ENCODE measurements around the gene CDYL2.

The CDYL2 gene

GRCh38 chr16:80674884-80675283 lies 129.5 kb downstream of the CDYL2 start:
- TF ChIP-seq, protein P1, sequence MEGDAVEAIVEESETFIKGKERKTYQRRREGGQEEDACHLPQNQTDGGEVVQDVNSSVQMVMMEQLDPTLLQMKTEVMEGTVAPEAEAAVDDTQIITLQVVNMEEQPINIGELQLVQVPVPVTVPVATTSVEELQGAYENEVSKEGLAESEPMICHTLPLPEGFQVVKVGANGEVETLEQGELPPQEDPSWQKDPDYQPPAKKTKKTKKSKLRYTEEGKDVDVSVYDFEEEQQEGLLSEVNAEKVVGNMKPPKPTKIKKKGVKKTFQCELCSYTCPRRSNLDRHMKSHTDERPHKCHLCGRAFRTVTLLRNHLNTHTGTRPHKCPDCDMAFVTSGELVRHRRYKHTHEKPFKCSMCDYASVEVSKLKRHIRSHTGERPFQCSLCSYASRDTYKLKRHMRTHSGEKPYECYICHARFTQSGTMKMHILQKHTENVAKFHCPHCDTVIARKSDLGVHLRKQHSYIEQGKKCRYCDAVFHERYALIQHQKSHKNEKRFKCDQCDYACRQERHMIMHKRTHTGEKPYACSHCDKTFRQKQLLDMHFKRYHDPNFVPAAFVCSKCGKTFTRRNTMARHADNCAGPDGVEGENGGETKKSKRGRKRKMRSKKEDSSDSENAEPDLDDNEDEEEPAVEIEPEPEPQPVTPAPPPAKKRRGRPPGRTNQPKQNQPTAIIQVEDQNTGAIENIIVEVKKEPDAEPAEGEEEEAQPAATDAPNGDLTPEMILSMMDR (IDR thresholded peaks at IDR 0.05), result no peak
- TF ChIP-seq ZFX (IDR thresholded peaks at IDR 0.05; ENCODE audit: borderline replicate concordance), result no peak
- H3K27ac ChIP-seq, result no peak overlapping the region

- no peak overlapping the region for H3K27ac ChIP-seq
- no peak for TF ChIP-seq ZFX (IDR thresholded peaks at IDR 0.05; ENCODE audit: borderline replicate concordance)
Measured at GRCh38 chr16:80672379-80672778, 132.0 kb downstream of the CDYL2 start.

GRCh38 chr16:80671281-80671849 lies 133.0 kb downstream of the CDYL2 start:
- no peak overlapping the region for H3K27ac ChIP-seq
- TF ChIP-seq, protein P1 (IDR thresholded peaks at IDR 0.05), result no peak
- TF ChIP-seq ZFX (IDR thresholded peaks at IDR 0.05; ENCODE audit: borderline replicate concordance), result no peak

DNA sequence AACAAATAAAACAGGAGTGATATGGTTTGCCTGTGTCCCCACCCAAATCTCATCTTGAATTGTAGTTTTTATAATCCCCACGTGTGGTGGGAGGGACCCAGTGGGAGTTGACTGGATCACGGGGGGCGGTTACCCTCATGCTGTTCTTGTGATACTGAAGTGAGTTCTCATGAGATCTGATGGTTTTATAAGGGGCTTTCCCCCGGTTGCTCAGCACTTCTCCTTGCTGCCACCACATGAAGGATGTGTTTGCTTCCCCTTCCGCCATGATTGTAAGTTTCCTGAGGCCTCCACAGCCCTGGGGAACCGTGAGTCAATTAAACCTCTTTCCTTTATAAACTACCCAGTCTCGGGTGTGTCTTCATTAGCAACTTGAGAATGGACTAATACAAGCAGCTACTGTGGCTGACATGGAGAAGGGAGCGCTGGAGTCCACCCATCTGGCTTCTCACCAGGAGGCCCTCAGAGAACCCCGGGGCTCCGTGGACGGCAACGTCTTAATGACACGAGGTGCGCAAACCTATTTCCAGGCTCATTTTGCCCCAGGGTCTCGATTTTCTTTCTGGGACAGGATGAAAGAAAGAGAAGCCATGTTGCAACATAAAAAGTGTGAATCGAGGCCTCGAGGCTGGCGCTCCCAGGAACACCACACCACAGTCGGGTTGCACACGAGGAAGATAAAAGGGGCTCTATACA lies 134.1 kb downstream of the CDYL2 start:
- no peak overlapping the region for H3K27ac ChIP-seq
- no peak for TF ChIP-seq ZFX (IDR thresholded peaks at IDR 0.05; ENCODE audit: borderline replicate concordance)
- TF ChIP-seq, protein P1 (IDR thresholded peaks at IDR 0.05), result no peak

DNA sequence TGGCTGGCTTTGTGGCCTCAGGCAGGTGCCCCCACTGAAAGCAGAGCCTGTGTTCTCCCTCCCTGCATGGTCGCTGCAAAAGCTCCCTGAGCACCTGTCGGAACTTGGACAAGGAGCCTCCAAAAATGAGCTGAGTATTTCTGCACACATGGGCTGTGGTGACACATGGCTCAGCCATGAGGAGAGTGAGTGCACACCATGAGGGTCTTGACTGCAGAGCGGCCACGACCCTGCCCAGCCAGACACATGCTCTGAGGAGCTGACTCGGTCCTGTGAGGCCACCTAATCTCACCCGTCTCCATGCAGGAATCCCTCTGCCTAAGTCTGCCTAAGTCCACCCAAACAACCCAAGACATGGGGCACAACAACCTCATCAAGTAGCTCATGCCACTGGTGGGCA lies 134.7 kb downstream of the CDYL2 start:
- no peak for TF ChIP-seq ZFX (IDR thresholded peaks at IDR 0.05; ENCODE audit: borderline replicate concordance)
- TF ChIP-seq, protein P1 (IDR thresholded peaks at IDR 0.05), result no peak
- no peak overlapping the region for H3K27ac ChIP-seq

- no peak overlapping the region for H3K27ac ChIP-seq
- TF ChIP-seq, protein P1 (IDR thresholded peaks at IDR 0.05), result no peak
- no peak for TF ChIP-seq ZFX (IDR thresholded peaks at IDR 0.05; ENCODE audit: borderline replicate concordance)
Measured at GRCh38 chr16:80667925-80668324, 136.5 kb downstream of the CDYL2 start.

- no peak overlapping the region for H3K27ac ChIP-seq
- TF ChIP-seq, protein P1 (IDR thresholded peaks at IDR 0.05), result no peak
- TF ChIP-seq ZFX (IDR thresholded peaks at IDR 0.05; ENCODE audit: borderline replicate concordance), result no peak
Measured at GRCh38 chr16:80667251-80667560, 137.2 kb downstream of the CDYL2 start.

Measured in 22Rv1 (cell line).